ENCODE measurements around the gene DNAH7. TPM values are rescaled to one million over a fixed set of nuclear protein-coding genes. Genes with fewer than 3 reads are reported as not detected.

Gene DNAH7
- total RNA-seq, result 6.1 TPM

DNA sequence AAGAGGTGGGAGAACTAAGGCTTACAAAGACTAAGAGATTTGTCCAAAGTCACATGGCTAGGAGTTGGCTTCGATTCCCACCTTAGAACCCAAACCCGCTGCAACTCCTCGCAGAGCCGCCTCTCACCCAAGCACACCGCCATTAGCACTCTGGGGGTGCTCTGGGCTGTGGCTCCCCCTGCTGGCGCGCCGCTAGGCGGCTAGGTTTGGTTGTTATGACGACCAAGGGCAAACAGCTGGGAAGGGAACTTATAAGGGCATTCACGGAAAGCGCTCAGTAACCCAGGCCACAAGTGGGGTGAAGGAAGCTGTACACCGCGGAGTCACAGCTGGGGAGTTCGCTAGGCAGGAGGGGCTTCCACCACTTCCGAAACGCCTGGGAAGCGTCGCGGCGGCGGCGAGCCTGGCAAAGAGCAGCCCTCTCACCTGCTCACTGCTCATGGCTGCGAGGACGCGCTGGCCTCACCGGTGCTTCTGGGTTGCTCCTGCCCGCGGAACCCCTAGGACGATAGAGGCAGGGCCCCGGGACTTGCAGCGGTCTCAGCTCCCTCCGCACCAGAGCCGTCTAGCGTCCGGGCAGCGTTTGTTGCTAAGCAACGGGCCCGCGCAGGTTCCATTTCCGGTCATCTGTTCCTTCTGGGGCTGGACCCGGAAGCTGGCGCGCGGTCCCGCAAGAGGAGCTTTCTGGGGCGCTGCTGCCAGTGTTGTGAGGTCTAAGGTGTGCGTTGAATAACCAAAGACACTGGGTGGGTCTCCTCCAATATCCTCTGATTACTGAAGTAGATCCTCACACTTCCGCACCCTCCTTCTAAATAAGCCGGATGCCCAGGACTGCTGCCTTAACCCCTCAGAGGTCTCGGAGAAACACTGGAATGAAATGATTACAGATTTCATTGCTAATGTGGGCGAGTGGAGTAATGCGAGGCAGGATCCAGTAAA lies at the start of gene DNAH7:
Gene DNAH7 (minus strand): TSS at position 567 of the 939 bp plus-strand sequence. CDS start 126 bp downstream, at position 441.

Other genes with a start within 250 kb of the DNAH7 start
- 17.9 TPM for gene STK17B, start 102.7 kb upstream of the DNAH7 start, total RNA-seq